Non-pigmented ciliary epithelial cell (primary cell): ENCODE results near the gene ACVR2A.

Experiments
- DNase-seq: peaks from one replicate; pipeline ENCODE4 v3.0.0-alpha.2; 2010; ENCODE audit warnings: low read depth

Gene ACVR2A

GRCh38 chr2:147844697-147845410, at the start of gene ACVR2A:
TSS of gene ACVR2A (plus strand) at chr2:147845029. CDS start at chr2:147845153, 124 bp downstream.
- no peak for DNase-seq

- no peak for DNase-seq
Measured at GRCh38 chr2:147800316-147800715, 44.5 kb upstream of the ACVR2A start.

GRCh38 chr2:147806846-147807245, 38.0 kb upstream of the ACVR2A start:
- no peak for DNase-seq

GRCh38 chr2:147808520-147808919, 36.3 kb upstream of the ACVR2A start:
- DNase-seq, result no peak

GRCh38 chr2:147810883-147811765, 33.7 kb upstream of the ACVR2A start:
- no peak for DNase-seq

GRCh38 chr2:147818741-147819140, 26.1 kb upstream of the ACVR2A start:
- no peak for DNase-seq

- DNase-seq, result no peak
Measured at GRCh38 chr2:147824620-147825019, 20.2 kb upstream of the ACVR2A start.

- no peak for DNase-seq
Measured at GRCh38 chr2:147826278-147827087, 18.3 kb upstream of the ACVR2A start.

- no peak for DNase-seq
Measured at GRCh38 chr2:147827088-147827375, 17.8 kb upstream of the ACVR2A start.

- peak; percentile 53 for DNase-seq
Measured at GRCh38 chr2:147829106-147829505, 15.7 kb upstream of the ACVR2A start.

GRCh38 chr2:147836099-147836498, 8.7 kb upstream of the ACVR2A start:
- DNase-seq, result no peak

GRCh38 chr2:147843391-147843863, 1.4 kb upstream of the ACVR2A start:
- DNase-seq, result no peak

- peak; percentile 32 for DNase-seq
Measured at GRCh38 chr2:147843864-147844696, 749 bp upstream of the ACVR2A start.

- DNase-seq, result no peak
Measured at GRCh38 chr2:147845411-147845971, 662 bp downstream of the ACVR2A start.

- no peak for DNase-seq
Measured at GRCh38 chr2:147846412-147847081, 1.7 kb downstream of the ACVR2A start.

GRCh38 chr2:147847746-147848391, 3.0 kb downstream of the ACVR2A start:
- DNase-seq, result no peak

GRCh38 chr2:147850838-147851237, 6.0 kb downstream of the ACVR2A start:
- DNase-seq, result no peak

- DNase-seq, result no peak
Measured at GRCh38 chr2:147851244-147851930, 6.6 kb downstream of the ACVR2A start.

GRCh38 chr2:147854557-147855134, 9.8 kb downstream of the ACVR2A start:
- DNase-seq, result no peak
